Stimulated activated naive CD8-positive, alpha-beta T cell treated with anti-CD3 and anti-CD28 coated beads, Interleukin-15, amount 100 ng/mL, for 72 hours (primary cell): ENCODE measurements around the gene HAUS6.
"Not testable (repeated sequence)": the region's sequence is repeated elsewhere in the genome, so short reads cannot be mapped to it uniquely, and the experiment has no call there.

Source experiments
- ATAC-seq: fragments of 150-1000 bp; cut with Tn5 transposase; 2 replicates; pipeline ENCODE4 v1.10.0; 2021; ENCODE audit warnings: mild to moderate bottlenecking, moderate library complexity
- DNase-seq, 2 donors: peaks; one replicate each; pipeline ENCODE4 v3.0.0; 2021 to 2022
- H3K27ac Mint-ChIP-seq, 2 donors: one replicate each; pipeline ENCODE4 v1.8.0; 2022; ENCODE audit warnings: mild to moderate bottlenecking in 2 of 2, mixed read lengths in 2 of 2, moderate library complexity in 2 of 2
- H3K27me3 Mint-ChIP-seq: one replicate; pipeline ENCODE4 v1.8.0; 2022; ENCODE audit warnings: mixed read lengths
- H3K4me1 Mint-ChIP-seq: one replicate; pipeline ENCODE4 v1.8.0; 2022; ENCODE audit warnings: mild to moderate bottlenecking, mixed read lengths
- H3K4me3 Mint-ChIP-seq, 2 donors: one replicate each; pipeline ENCODE4 v1.8.0; 2022; ENCODE audit warnings: mild to moderate bottlenecking in 2 of 2, mixed read lengths in 2 of 2, moderate library complexity in 1 of 2
- H3K9me3 Mint-ChIP-seq, 2 donors: one replicate each; pipeline ENCODE4 v1.8.0; 2022; ENCODE audit warnings: mixed read lengths in 2 of 2

HAUS6 gene

DNA sequence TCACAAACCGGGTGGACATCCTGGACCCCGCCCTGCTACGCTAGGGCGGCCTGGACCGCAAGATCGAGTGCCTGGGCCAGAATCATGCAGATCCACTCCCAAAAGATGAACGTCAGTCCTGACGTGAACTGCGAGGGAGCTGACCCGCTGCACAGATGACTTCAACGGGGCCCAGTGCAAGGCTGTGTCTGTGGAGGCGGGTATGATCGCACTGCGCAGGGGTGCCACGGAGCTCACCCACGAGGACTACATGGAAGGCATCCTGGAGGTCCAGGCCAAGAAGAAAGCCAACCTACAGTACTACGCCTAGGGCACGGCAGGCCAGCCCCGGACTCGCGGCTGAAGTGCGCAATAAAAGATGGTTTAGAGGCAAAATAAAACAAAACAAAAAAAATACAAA lies 74.9 kb downstream of the HAUS6 start:
- peaks cover 15% of the 10 kb centered on the region for H3K27me3 Mint-ChIP-seq
- H3K27ac Mint-ChIP-seq: no peak overlapping the region

DNA sequence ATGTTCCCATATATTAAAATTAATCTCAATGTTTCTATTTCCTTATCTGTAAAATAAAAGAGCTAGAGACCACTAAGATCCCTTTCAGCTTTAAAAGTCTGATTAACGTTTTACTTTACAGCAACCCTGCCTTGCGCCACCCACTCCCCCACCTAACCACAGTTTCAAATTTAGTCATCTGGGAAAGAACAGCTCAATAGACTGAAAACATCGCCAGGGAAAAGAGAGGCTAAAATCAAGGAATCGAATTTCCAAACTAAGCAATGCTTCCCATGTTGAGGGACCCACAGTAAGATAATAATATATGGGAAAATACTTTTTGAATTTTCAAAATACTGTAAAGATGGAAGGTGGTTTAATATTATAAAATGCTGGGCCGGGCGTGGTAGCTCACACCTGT lies 76.3 kb downstream of the HAUS6 start:
- H3K4me1 Mint-ChIP-seq: peaks cover 12% of the 10 kb centered on the region
- DNase-seq (peak in 1 of 2 donors; percentile 17), ATAC-seq (no peak)
- peaks cover 19% of the 10 kb centered on the region for H3K27me3 Mint-ChIP-seq
- no peak overlapping the region for H3K27ac Mint-ChIP-seq
- no peak overlapping the region for H3K4me3 Mint-ChIP-seq
- no peaks in the 10 kb centered on the region for H3K9me3 Mint-ChIP-seq

More for the DNA sequence above, 74.9 kb downstream of the HAUS6 start:
- no peak overlapping the region for H3K4me3 Mint-ChIP-seq
- H3K4me1 Mint-ChIP-seq: peaks cover 12% of the 10 kb centered on the region
- no peak for DNase-seq
- H3K9me3 Mint-ChIP-seq: no peaks in the 10 kb centered on the region
- no peak for ATAC-seq

DNA sequence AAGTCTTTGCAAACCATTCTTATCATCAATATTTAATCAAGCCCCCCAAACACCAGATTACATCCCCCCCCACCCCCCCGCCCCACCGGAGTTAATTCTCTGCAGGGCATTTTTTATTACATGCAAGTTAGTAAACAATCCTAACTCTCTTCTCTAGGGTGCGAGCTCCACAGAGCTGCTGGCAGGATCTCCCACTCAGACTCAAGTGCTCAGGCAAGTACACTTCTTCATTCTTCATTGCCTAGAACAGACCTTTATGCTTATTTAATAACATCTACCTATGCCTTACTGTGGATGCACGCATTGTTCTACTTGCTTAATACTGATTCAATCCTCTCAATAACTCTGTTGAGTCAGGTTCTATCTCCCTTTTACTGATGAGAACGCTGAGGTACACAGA lies 79.6 kb downstream of the HAUS6 start:
- Mint-ChIP-seq H3K4me3 (no peak overlapping the region), H3K27me3 (peaks cover 20% of the 10 kb centered on the region), H3K9me3 (no peaks in the 10 kb centered on the region), H3K27ac (no peak overlapping the region), H3K4me1 (peaks cover 12% of the 10 kb centered on the region)
- ATAC-seq (no peak), DNase-seq (no peak)

DNA sequence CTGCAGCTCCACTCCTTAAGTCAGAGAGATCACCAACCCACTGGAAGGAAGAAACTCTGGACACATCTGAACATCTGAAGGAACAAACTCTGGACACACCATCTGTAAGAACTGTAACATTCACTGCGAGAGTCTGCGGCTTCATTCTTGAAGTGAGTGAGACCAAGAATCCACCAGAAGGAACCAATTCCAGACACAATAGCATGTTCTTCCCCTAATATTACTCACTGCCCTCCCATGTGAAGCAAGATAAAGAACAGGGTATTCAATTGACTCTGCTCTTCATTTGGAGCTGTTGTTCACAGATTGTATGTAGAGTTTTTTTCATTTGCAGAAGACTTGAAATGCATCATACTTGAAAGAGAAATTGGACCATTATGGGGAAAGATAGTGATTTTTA lies 80.5 kb downstream of the HAUS6 start:
- Mint-ChIP-seq H3K4me3 (no peak overlapping the region), H3K27ac (no peak overlapping the region), H3K27me3 (peaks cover 20% of the 10 kb centered on the region), H3K9me3 (no peaks in the 10 kb centered on the region), H3K4me1 (peaks cover 12% of the 10 kb centered on the region)
- DNase-seq: no peak
- ATAC-seq: no peak

DNA sequence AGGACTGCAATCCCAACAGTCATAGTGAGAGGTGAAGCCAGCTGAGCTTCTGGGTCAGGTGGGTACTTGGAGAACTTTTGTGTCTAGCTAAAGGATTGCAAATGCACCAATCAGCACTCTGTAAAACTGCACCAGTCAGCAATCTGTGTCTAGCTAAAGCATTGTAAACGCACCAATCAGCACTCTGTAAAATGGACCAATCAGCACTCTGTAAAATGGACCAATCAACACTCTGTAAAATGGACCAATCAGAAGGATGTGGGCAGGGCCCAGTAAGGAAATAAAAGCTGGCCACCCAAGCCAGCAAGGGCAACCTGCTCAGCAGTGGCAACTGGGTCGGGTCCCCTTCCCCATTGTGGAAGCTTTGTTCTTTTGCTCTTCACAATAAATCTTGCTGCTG lies 81.1 kb downstream of the HAUS6 start:
- not testable (repeated sequence) for H3K27ac Mint-ChIP-seq, H3K9me3 Mint-ChIP-seq, H3K4me1 Mint-ChIP-seq, ATAC-seq, DNase-seq, H3K4me3 Mint-ChIP-seq
- H3K27me3 Mint-ChIP-seq: peaks cover 20% of the 10 kb centered on the region

DNA sequence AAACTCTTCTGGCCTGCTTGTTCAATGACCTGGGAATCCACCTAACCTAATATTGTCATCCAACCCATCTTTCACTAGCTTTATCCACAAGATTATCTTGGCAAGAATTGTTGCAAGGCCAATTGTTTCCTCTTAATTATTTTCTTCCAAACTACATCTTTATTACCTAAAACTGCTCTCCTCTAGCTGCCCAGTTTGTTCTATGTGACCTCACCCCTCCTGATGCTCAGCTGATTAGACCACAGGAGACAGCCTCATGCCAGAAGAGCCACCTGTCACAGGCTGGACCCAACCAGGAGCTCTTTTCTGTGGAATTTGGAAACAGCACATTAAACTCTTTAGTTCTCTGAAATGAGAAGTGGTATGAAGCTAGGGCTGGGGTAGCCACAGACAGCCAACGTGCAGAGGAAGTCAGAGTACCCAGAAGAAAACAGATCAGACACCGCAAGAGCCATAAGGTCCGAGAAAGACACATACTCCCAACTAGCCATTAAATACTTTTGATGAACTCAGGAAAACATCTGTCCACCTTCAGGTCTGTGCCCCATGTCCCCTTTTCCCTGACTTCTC lies 81.7 kb downstream of the HAUS6 start:
- Mint-ChIP-seq H3K9me3 (no peaks in the 10 kb centered on the region), H3K4me1 (no peaks in the 10 kb centered on the region), H3K27ac (no peak overlapping the region), H3K27me3 (peaks cover 20% of the 10 kb centered on the region), H3K4me3 (no peak overlapping the region)
- no peak for ATAC-seq
- no peak for DNase-seq

DNA sequence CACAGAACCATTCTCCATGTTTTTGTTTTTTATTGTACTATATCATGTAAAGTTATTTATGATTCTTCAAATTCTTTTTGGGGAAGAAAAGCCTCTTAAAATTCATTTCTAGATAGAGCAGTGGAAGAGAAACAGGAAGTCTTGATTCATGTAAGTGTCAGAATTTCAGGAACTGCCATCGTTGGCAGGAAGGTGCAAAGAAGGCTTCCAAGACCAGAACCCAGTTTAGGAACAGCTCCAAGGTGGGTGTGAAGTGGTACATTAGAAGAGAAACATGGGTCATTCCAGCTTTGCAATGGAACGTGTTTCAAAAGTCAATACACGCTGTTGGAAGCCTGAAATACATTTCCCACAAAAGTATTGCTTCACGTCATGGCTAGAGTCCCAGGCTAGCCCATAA lies 84.5 kb downstream of the HAUS6 start:
- Mint-ChIP-seq H3K27ac (no peak overlapping the region), H3K9me3 (no peaks in the 10 kb centered on the region), H3K27me3 (peaks cover 12% of the 10 kb centered on the region), H3K4me3 (no peak overlapping the region), H3K4me1 (no peaks in the 10 kb centered on the region)
- ATAC-seq (no peak), DNase-seq (no peak)

DNA sequence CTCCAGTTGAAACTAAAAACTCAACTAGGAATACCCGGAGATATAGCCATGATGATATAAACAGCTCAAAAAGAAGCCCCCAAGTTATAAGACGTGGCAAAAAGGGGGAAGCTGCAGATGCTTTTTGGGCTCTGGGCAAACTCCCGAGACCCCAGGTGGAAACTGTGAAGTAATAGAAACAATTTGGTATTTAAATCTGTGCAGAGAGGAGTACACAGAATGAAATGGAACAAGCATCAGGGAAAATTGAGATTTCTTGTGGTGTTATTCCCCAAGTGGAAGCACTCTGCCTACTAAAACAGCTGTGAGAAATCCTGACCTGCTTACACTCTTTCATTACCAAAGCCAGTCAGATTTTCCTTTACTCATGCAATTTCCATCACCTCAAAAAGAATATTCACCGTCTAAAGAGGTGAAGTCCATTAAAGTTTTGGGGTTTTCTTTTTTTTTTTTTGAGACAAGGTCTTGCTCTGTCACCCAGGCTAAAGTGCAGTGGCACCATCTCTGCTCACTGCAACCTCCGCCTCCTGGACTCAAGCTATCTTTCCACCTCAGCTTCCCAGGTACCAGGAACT lies 93.2 kb downstream of the HAUS6 start:
- Mint-ChIP-seq H3K4me1 (no peaks in the 10 kb centered on the region), H3K27me3 (no peaks in the 10 kb centered on the region), H3K4me3 (no peak overlapping the region), H3K27ac (no peak overlapping the region), H3K9me3 (no peaks in the 10 kb centered on the region)
- no peak for DNase-seq
- ATAC-seq: no peak
